ENCODE results near the gene ACSBG1. TPM values are rescaled to one million over a fixed set of nuclear protein-coding genes. Genes with fewer than 3 reads are reported as not detected.

ACSBG1 gene
- total and polyA plus RNA-seq, 10 of the 15 experiments (the other 5 are each of a cell fraction or from before 2014, with no cell fraction given) = 0.11 to 0.75 (median 0.42) TPM

DNA sequence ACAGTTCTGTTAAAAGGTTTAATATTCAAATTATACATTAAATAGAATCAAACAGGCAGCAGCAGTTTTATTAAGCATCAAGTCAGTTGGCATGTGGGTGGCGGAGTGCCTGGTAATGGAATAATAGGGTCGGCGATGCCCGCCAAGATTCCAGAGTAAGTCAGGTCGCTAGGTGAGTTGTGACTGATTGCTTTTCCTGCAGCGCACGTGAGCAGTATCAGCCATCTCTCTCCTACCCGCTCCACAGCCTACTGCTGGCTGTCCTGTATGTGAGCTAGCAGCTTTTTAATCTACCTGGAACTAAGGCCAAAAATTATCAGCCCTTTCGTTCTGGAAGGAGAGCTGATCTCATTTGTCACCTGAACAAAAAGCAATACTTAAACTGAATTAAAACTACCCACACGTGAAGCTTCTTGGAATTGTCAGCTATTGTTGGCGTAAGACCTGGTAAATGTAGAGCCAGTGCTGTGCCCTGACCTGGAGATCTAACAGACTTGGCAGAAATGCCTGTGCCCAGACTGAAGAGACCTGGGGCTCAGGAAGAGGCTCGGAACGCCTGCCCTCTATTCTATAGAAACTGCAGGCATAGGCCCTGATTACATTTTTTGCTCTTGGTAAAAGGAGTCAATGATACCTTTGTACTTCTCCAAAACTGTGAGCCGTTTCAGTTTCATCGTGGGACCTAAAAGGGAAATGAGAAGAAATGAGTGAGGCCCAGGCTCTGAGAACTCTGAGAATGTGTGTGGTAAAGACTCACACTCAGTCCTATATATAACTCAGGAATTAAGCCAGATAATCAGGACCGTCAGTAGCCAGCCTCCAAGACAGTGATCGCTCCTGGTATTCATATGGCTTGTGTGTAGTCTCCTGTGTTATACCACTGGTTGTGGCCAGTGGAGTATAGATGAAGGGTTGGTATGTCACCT, 63.3 kb downstream of the ACSBG1 start:
- no peaks in the 10 kb centered on the region for H4K20me1 ChIP-seq (ENCODE audit: control insufficient read depth, insufficient read depth)
- RAD21 ChIA-PET (ENCODE audit: unreplicated experiment) = interaction anchor here (0.9 to 7.0 kb wide), 7 partner anchors 15 to 69 kb away, joined by 3 to 53 read pairs (median 7); partner anchors contain the start of genes CIB2 and IDH3A
- FAIRE-seq (peak; percentile 72), ATAC-seq (peak; percentile 81), DNase-seq (ENCODE audit: low read depth, low spot score) (peak; percentile 85)
- peaks cover 18 to 30% of the 10 kb centered on the region in 2 experiments for H3K36me3 ChIP-seq (ENCODE audit: control insufficient read depth in 2 of 2, insufficient read depth in 2 of 2, low read length in 1 of 2)
- peak overlapping the region; percentile 60 for H3K9ac ChIP-seq (ENCODE audit: control insufficient read depth, insufficient read depth, low read length)
- peak overlapping the region; percentile 44 for H2AFZ ChIP-seq (ENCODE audit: control insufficient read depth, low read depth, low read length)
- H3K79me2 ChIP-seq (ENCODE audit: control insufficient read depth, insufficient read depth, low read length) = peaks cover 8% of the 10 kb centered on the region
- peak overlapping the region; percentile 88 for H3K4me2 ChIP-seq (ENCODE audit: control insufficient read depth, insufficient read depth)
- 51% methylated on average over 17 of the region's 17 CpGs for WGBS (ENCODE audit: insufficient coverage, insufficient replicate concordance, low lambda C conversion rate, missing lambda C conversion rate)
- intact Hi-C loops (cut with micrococcal nuclease; ENCODE audit: unreplicated experiment) (no loop called here), in situ Hi-C loops (cut with MboI) (loop anchor here (25.0 kb wide), 1 partner anchor 816 kb away; no protein-coding TSS in a partner anchor)
- peaks cover 79% of the 10 kb centered on the region for H3K4me1 ChIP-seq (ENCODE audit: control insufficient read depth, insufficient read depth, low read length)
- POLR2A ChIA-PET = interaction anchor here (0.8 to 8.0 kb wide), 5 partner anchors 10 to 31 kb away, joined by 3 to 75 read pairs (median 3); partner anchors contain the start of gene IDH3A
- H3K27me3 ChIP-seq (replicated peaks in 1 of 2; ENCODE audit: control insufficient read depth in 2 of 2, insufficient read depth in 2 of 2, low read length in 1 of 2) = no peaks in the 10 kb centered on the region
- H3K4me3 ChIP-seq = no peak overlapping the region; the same call in 1 of the 2 replicates
- SMC1A ChIA-PET (ENCODE audit: uncharacterized antibody, unreplicated experiment) = interaction anchor here (1.0 to 13.7 kb wide), 7 partner anchors 14 to 120 kb away, joined by 3 to 152 read pairs (median 12); partner anchors contain the start of genes CIB2 and IDH3A
- no TSS peak for BruUV-seq (replicated peaks)
- H3K9me3 ChIP-seq (replicated peaks; ENCODE audit: control insufficient read depth, insufficient read depth, low read length) = peaks cover 8% of the 10 kb centered on the region; the same call in 2 of the 3 replicates
- CTCF ChIA-PET = interaction anchor here (1.0 to 10.1 kb wide), 6 partner anchors 12 to 59 kb away, joined by 3 to 108 read pairs (median 10); partner anchors contain the start of genes CIB2 and IDH3A
- H3K27ac ChIP-seq (ENCODE audit: control insufficient read depth, insufficient read depth) = peak overlapping the region; percentile 88
- TF ChIP-seq SUZ12 (IDR thresholded peaks at IDR 0.05; ENCODE audit: unreplicated experiment) (no peak), IRF4 (IDR thresholded peaks at IDR 0.05; ENCODE audit: low read depth, low read length) (0 out of 2 replicates have a peak, but pooled peaks have one; percentile 33), NFYA (IDR thresholded peaks at IDR 0.05; ENCODE audit: borderline replicate concordance, low read depth, low read length) (no peak), ZNF24 (IDR thresholded peaks at IDR 0.05) (peak; percentile 98), EP300 (IDR thresholded peaks at IDR 0.05; ENCODE audit: borderline replicate concordance in 1 of 2, control insufficient read depth in 1 of 2, low read depth in 2 of 2, low read length in 2 of 2) (peak; percentile 36 to 70; a peak in 2 of 4 replicates), ATF2 (IDR thresholded peaks at IDR 0.05; ENCODE audit: low read length) (peak; percentile 66; the same call in 1 of the 2 replicates), LARP7 (IDR thresholded peaks at IDR 0.05) (no peak), IKZF1 (conservative IDR thresholded peaks at IDR 0.05) (peak; percentile 85), ZNF622 (IDR thresholded peaks at IDR 0.05) (no peak), MTA2 (IDR thresholded peaks at IDR 0.05; ENCODE audit: low read depth) (peak; percentile 65), ASH2L (IDR thresholded peaks at IDR 0.05; ENCODE audit: borderline replicate concordance, low read depth) (no peak), CREB1 (IDR thresholded peaks at IDR 0.05; ENCODE audit: low read depth) (0 out of 2 replicates have a peak, but pooled peaks have one; percentile 30), SMAD5 (IDR thresholded peaks at IDR 0.05; ENCODE audit: low read depth) (no peak), ATF7 (IDR thresholded peaks at IDR 0.05; ENCODE audit: low read depth) (peak; percentile 64; the same call in 1 of the 2 replicates), SIN3A (IDR thresholded peaks at IDR 0.05; ENCODE audit: low read depth, low read length) (no peak), NFIC (IDR thresholded peaks at IDR 0.05; ENCODE audit: low read depth, low read length) (peak; percentile 73), MEF2B (IDR thresholded peaks at IDR 0.05; ENCODE audit: partially characterized antibody, poor library complexity, severe bottlenecking) (peak; percentile 82)
- TF ChIP-seq, protein P1, sequence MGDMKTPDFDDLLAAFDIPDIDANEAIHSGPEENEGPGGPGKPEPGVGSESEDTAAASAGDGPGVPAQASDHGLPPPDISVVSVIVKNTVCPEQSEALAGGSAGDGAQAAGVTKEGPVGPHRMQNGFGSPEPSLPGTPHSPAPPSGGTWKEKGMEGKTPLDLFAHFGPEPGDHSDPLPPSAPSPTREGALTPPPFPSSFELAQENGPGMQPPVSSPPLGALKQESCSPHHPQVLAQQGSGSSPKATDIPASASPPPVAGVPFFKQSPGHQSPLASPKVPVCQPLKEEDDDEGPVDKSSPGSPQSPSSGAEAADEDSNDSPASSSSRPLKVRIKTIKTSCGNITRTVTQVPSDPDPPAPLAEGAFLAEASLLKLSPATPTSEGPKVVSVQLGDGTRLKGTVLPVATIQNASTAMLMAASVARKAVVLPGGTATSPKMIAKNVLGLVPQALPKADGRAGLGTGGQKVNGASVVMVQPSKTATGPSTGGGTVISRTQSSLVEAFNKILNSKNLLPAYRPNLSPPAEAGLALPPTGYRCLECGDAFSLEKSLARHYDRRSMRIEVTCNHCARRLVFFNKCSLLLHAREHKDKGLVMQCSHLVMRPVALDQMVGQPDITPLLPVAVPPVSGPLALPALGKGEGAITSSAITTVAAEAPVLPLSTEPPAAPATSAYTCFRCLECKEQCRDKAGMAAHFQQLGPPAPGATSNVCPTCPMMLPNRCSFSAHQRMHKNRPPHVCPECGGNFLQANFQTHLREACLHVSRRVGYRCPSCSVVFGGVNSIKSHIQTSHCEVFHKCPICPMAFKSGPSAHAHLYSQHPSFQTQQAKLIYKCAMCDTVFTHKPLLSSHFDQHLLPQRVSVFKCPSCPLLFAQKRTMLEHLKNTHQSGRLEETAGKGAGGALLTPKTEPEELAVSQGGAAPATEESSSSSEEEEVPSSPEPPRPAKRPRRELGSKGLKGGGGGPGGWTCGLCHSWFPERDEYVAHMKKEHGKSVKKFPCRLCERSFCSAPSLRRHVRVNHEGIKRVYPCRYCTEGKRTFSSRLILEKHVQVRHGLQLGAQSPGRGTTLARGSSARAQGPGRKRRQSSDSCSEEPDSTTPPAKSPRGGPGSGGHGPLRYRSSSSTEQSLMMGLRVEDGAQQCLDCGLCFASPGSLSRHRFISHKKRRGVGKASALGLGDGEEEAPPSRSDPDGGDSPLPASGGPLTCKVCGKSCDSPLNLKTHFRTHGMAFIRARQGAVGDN (IDR thresholded peaks at IDR 0.05) = peak; percentile 74

Measured in GM12878 (cell line).